GM19452 (cell line): Measurements from ENCODE around the gene SCUBE2.

Source experiments
- ATAC-seq: cut with Tn5 transposase; IDR thresholded peaks from one replicate; pipeline ENCODE4 v1.9.1; 2021; ENCODE audit not compliant: unreplicated experiment

SCUBE2 gene

GRCh38 chr11:8971924-8972316 is 119.5 kb downstream of the SCUBE2 start:
- ATAC-seq, result no peak

GRCh38 chr11:8971196-8971923 is 120.0 kb downstream of the SCUBE2 start:
- no peak for ATAC-seq
